Stimulated activated CD8-positive, alpha-beta memory T cell treated with anti-CD3 and anti-CD28 coated beads, Interleukin-2, amount 100 ng/mL, for 1 hour (primary cell): ENCODE measurements around the gene NDUFS3.
A peak's percentile ranks its signal among the peaks of the same experiment; 100 is the strongest.
"Not testable (repeated sequence)": the region's sequence is repeated elsewhere in the genome, so short reads cannot be mapped to it uniquely, and the experiment has no call there.

ENCODE experiments used
- DNase-seq, 2 donors: peaks; one replicate each; pipeline ENCODE4 v3.0.0-alpha.2; 2020; ENCODE audit warnings: low read depth in 2 of 2

NDUFS3 gene

GRCh38 chr11:47560426-47560825 lies 18.4 kb upstream of the NDUFS3 start:
- no peak for DNase-seq

GRCh38 chr11:47562393-47562792 lies 16.5 kb upstream of the NDUFS3 start:
- DNase-seq = not testable (repeated sequence)

GRCh38 chr11:47564366-47564765 lies 14.5 kb upstream of the NDUFS3 start:
- DNase-seq = not testable (repeated sequence)

- no peak for DNase-seq
Observed at GRCh38 chr11:47564933-47565339, 13.9 kb upstream of the NDUFS3 start.

GRCh38 chr11:47565340-47566148 lies 13.3 kb upstream of the NDUFS3 start, which contains the start of gene PTPMT1:
PTPMT1 (plus strand) TSS chr11:47565599; CDS start chr11:47565623, 24 bp downstream.
- peak; percentile 31 to 45 for DNase-seq

GRCh38 chr11:47566149-47566698 lies 12.7 kb upstream of the NDUFS3 start:
- no peak for DNase-seq

- DNase-seq = no peak
Observed at GRCh38 chr11:47569646-47570045, 9.2 kb upstream of the NDUFS3 start.

GRCh38 chr11:47570651-47571356 lies 8.1 kb upstream of the NDUFS3 start:
- DNase-seq = no peak

GRCh38 chr11:47571357-47571729 lies 7.5 kb upstream of the NDUFS3 start:
- no peak for DNase-seq

GRCh38 chr11:47571895-47572294 lies 7.0 kb upstream of the NDUFS3 start:
- no peak for DNase-seq

GRCh38 chr11:47572715-47573255 lies 6.1 kb upstream of the NDUFS3 start:
- DNase-seq = no peak

- no peak for DNase-seq
Observed at GRCh38 chr11:47573321-47573720, 5.6 kb upstream of the NDUFS3 start.

- no peak for DNase-seq
Observed at GRCh38 chr11:47577460-47578041, 1.3 kb upstream of the NDUFS3 start.

- no peak for DNase-seq
Observed at GRCh38 chr11:47583844-47584243, 5.0 kb downstream of the NDUFS3 start.

GRCh38 chr11:47586098-47586855 lies 7.4 kb downstream of the NDUFS3 start, which contains the start of gene FAM180B:
FAM180B (plus strand) TSS chr11:47586678; CDS start chr11:47586769, 91 bp downstream.
- DNase-seq = no peak

- no peak for DNase-seq
Observed at GRCh38 chr11:47587039-47587716, 8.3 kb downstream of the NDUFS3 start.

GRCh38 chr11:47587723-47588326 lies 9.0 kb downstream of the NDUFS3 start:
- DNase-seq = no peak

- no peak for DNase-seq
Observed at GRCh38 chr11:47589118-47589517, 10.2 kb downstream of the NDUFS3 start.

- DNase-seq = no peak
Observed at GRCh38 chr11:47589584-47589976, 10.7 kb downstream of the NDUFS3 start.
